ENCODE results near the gene TPBGL.

DNA sequence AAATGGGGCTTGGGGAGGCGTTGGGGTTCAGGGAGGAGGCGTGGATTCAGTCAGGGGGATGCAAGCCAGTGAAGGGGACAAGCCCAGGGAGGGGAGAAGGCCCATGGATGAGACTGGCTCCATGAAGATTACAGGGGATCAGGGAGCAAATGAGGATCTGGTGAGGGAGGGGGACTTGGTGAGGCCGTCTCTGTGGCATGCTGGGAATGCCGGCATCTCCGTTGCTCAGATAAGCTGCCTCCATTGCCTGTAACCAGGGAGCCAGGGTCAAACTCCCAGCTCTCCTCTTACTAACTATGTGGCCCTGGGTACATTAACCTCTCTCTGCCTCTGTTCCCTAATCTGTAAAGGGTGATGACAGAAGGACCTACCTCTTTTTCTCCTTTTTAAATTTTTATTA lies 38.7 kb downstream of the TPBGL start:
- TF ChIP-seq EZH2 (IDR thresholded peaks at IDR 0.05; ENCODE audit: borderline replicate concordance, low read depth, low read length, severe bottlenecking), result no peak
- no peak for TF ChIP-seq JUN (IDR thresholded peaks at IDR 0.05; ENCODE audit: borderline replicate concordance, insufficient read depth, insufficient read length, low read depth)
- no peak for TF ChIP-seq CTCF (IDR thresholded peaks at IDR 0.05; ENCODE audit: extremely low read depth in 1 of 2, insufficient read depth in 1 of 2, low read depth in 1 of 2, low read length in 2 of 2)
- TF ChIP-seq, protein P1, sequence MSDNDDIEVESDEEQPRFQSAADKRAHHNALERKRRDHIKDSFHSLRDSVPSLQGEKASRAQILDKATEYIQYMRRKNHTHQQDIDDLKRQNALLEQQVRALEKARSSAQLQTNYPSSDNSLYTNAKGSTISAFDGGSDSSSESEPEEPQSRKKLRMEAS (IDR thresholded peaks at IDR 0.05; ENCODE audit: insufficient read depth, insufficient read length), result no peak
- no peak for TF ChIP-seq POLR2AphosphoS5 (IDR thresholded peaks at IDR 0.05; ENCODE audit: insufficient read depth, low read depth, low read length)
- no peak for TF ChIP-seq POLR2A (IDR thresholded peaks at IDR 0.05; ENCODE audit: low read depth, low read length)
- TF ChIP-seq MYC (IDR thresholded peaks at IDR 0.05; ENCODE audit: low read depth, low read length), result no peak

All from endothelial cell of umbilical vein (primary cell).